WTC11 (cell line): ENCODE measurements around the gene PRR20G.

Experiments used
- NFYB ChIP-seq: sonication (generic); formaldehyde crosslinking; conservative IDR thresholded peaks from 2 replicates; pipeline ENCODE4 v1.8.0; 2022; ENCODE audit warnings: low read depth, missing genetic modification reagents
- NR1H2 ChIP-seq: sonication (generic); formaldehyde crosslinking; IDR thresholded peaks from 2 replicates; pipeline ENCODE4 v1.9.0; 2021; ENCODE audit warnings: mild to moderate bottlenecking, moderate library complexity, missing genetic modification reagents
- TF ChIP-seq, protein P1 (sequence below): fragments of 200-600 bp; IDR thresholded peaks from 2 replicates; pipeline ENCODE4 v1.8.0; 2022; ENCODE audit warnings: antibody characterized with exemption
- TF ChIP-seq, protein P2 (sequence below): sonication (generic); formaldehyde crosslinking; IDR thresholded peaks from 2 replicates; pipeline ENCODE4 v1.8.0; 2022; ENCODE audit warnings: mild to moderate bottlenecking, missing genetic modification reagents
- TF ChIP-seq, protein P3 (sequence below): sonication (generic); formaldehyde crosslinking; IDR thresholded peaks from 2 replicates; pipeline ENCODE4 v1.8.1; 2022; ENCODE audit warnings: low read depth, mild to moderate bottlenecking, moderate library complexity, missing genetic modification reagents, borderline replicate concordance
- TF ChIP-seq, protein P4 (sequence below): sonication (generic); formaldehyde crosslinking; IDR thresholded peaks from 2 replicates; pipeline ENCODE4 v1.8.1; 2022; ENCODE audit warnings: low read depth, missing genetic modification reagents, borderline replicate concordance
- TF ChIP-seq, protein P5 (sequence below): fragments of 250-450 bp; sonication (Bioruptor Pico); IDR thresholded peaks from 2 replicates; pipeline ENCODE4 v1.9.0; 2021; ENCODE audit warnings: mild to moderate bottlenecking

DNA sequence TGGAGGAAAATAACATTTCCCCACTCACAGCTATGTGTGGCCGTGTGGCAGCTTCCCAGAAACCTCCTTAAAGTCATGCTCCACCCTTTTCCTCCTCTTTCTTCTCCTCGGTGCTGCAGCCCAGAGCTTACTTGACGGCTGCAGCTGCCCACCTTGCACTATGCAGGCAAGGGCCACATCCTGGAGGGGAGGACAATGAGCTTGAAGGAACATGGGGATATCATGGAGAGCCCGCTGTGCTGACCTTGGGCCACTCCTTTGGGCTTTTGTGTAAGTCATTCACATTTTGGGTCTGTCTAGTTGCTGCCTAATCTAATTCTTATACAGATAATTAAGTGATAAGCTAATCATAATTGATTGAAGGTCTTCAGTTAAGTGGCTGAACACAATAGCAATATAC is 28.0 kb downstream of the PRR20G start:
- TF ChIP-seq NR1H2 (CRISPR knock-in tag) (no peak), NFYB (CRISPR knock-in tag) (no peak)
- TF ChIP-seq, protein P1, sequence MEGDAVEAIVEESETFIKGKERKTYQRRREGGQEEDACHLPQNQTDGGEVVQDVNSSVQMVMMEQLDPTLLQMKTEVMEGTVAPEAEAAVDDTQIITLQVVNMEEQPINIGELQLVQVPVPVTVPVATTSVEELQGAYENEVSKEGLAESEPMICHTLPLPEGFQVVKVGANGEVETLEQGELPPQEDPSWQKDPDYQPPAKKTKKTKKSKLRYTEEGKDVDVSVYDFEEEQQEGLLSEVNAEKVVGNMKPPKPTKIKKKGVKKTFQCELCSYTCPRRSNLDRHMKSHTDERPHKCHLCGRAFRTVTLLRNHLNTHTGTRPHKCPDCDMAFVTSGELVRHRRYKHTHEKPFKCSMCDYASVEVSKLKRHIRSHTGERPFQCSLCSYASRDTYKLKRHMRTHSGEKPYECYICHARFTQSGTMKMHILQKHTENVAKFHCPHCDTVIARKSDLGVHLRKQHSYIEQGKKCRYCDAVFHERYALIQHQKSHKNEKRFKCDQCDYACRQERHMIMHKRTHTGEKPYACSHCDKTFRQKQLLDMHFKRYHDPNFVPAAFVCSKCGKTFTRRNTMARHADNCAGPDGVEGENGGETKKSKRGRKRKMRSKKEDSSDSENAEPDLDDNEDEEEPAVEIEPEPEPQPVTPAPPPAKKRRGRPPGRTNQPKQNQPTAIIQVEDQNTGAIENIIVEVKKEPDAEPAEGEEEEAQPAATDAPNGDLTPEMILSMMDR: no peak
- TF ChIP-seq, protein P2, sequence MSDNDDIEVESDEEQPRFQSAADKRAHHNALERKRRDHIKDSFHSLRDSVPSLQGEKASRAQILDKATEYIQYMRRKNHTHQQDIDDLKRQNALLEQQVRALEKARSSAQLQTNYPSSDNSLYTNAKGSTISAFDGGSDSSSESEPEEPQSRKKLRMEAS (CRISPR knock-in tag): no peak
- TF ChIP-seq, protein P3, sequence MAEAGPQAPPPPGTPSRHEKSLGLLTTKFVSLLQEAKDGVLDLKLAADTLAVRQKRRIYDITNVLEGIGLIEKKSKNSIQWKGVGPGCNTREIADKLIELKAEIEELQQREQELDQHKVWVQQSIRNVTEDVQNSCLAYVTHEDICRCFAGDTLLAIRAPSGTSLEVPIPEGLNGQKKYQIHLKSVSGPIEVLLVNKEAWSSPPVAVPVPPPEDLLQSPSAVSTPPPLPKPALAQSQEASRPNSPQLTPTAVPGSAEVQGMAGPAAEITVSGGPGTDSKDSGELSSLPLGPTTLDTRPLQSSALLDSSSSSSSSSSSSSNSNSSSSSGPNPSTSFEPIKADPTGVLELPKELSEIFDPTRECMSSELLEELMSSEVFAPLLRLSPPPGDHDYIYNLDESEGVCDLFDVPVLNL (CRISPR knock-in tag): no peak
- TF ChIP-seq, protein P4, sequence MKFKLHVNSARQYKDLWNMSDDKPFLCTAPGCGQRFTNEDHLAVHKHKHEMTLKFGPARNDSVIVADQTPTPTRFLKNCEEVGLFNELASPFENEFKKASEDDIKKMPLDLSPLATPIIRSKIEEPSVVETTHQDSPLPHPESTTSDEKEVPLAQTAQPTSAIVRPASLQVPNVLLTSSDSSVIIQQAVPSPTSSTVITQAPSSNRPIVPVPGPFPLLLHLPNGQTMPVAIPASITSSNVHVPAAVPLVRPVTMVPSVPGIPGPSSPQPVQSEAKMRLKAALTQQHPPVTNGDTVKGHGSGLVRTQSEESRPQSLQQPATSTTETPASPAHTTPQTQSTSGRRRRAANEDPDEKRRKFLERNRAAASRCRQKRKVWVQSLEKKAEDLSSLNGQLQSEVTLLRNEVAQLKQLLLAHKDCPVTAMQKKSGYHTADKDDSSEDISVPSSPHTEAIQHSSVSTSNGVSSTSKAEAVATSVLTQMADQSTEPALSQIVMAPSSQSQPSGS: no peak
- TF ChIP-seq, protein P5, sequence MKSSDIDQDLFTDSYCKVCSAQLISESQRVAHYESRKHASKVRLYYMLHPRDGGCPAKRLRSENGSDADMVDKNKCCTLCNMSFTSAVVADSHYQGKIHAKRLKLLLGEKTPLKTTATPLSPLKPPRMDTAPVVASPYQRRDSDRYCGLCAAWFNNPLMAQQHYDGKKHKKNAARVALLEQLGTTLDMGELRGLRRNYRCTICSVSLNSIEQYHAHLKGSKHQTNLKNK (CRISPR knock-in tag): no peak
